ENCODE results near the gene TFDP1.

GRCh38 chr13:113607889-113608635 is 23.5 kb downstream of the TFDP1 start:
- no peak for TF ChIP-seq EZH2 (IDR thresholded peaks at IDR 0.05; ENCODE audit: borderline replicate concordance, low read depth, low read length, severe bottlenecking)
- no peak for TF ChIP-seq CTCF (IDR thresholded peaks at IDR 0.05; ENCODE audit: borderline replicate concordance, extremely low read depth, low read length, poor library complexity, severe bottlenecking)
